Neural cell (in vitro differentiated cells): ENCODE data around the gene GC. TPM values are rescaled to one million over a fixed set of nuclear protein-coding genes. Genes with fewer than 3 reads are reported as not detected.
"Not testable (repeated sequence)": the region's sequence is repeated elsewhere in the genome, so short reads cannot be mapped to it uniquely, and the experiment has no call there.

Source experiments
- H2AFZ ChIP-seq: fragments of 200-600, 300-800 bp; sonication (generic), shearing (Covaris generic); 2 replicates; pipeline ENCODE4 v1.6.0; 2014; ENCODE audit warnings: low read depth, mild to moderate bottlenecking, antibody characterized with exemption, low read length, moderate library complexity
- H3F3A ChIP-seq: fragments of 200-600 bp; shearing (Covaris generic); 2 replicates; pipeline ENCODE4 v1.6.1; 2016; ENCODE audit warnings: mild to moderate bottlenecking, moderate library complexity, mixed read lengths, antibody characterized with exemption, low read length; ENCODE audit not compliant: insufficient read depth, poor library complexity, severe bottlenecking
- H3K27ac ChIP-seq: fragments of 200-600, 300-800 bp; sonication (generic), shearing (Covaris generic); 2 replicates; pipeline ENCODE4 v1.5.1; 2014; ENCODE audit warnings: mild to moderate bottlenecking, low read length, moderate library complexity
- H3K27me3 ChIP-seq: fragments of 300-800, 200-600 bp; sonication (generic), shearing (Covaris generic); 2 replicates; pipeline ENCODE4 v1.6.0; 2014; ENCODE audit warnings: mild to moderate bottlenecking, low read depth, low read length, moderate library complexity; ENCODE audit not compliant: insufficient read depth
- H3K36me3 ChIP-seq: fragments of 300-800, 200-600 bp; sonication (generic), shearing (Covaris generic); 2 replicates; pipeline ENCODE4 v1.5.1; 2014; ENCODE audit warnings: mild to moderate bottlenecking, antibody characterized with exemption, low read length, moderate library complexity; ENCODE audit not compliant: insufficient read depth
- H3K4me2 ChIP-seq: fragments of 300-800, 200-600 bp; sonication (generic), shearing (Covaris generic); 2 replicates; pipeline ENCODE4 v1.6.0; 2014; ENCODE audit warnings: mild to moderate bottlenecking, low read length
- H3K4me3 ChIP-seq: fragments of 300-800, 200-600 bp; sonication (generic), shearing (Covaris generic); 2 replicates; pipeline ENCODE4 v1.5.1; 2014; ENCODE audit warnings: mild to moderate bottlenecking, low read length, moderate library complexity
- H3K79me2 ChIP-seq: fragments of 200-600 bp; shearing (Covaris generic); replicated peaks from 2 replicates; pipeline ENCODE4 v1.6.0; 2014; ENCODE audit warnings: mild to moderate bottlenecking, low read length, moderate library complexity; ENCODE audit not compliant: insufficient read depth
- H3K9ac ChIP-seq: fragments of 300-800, 200-600 bp; sonication (generic), shearing (Covaris generic); 2 replicates; pipeline ENCODE4 v1.6.1; 2016; ENCODE audit warnings: mild to moderate bottlenecking, low read length, mixed read lengths
- H3K9me2 ChIP-seq: fragments of 200-600 bp; shearing (Covaris generic); 2 replicates; pipeline ENCODE4 v1.6.1; 2016; ENCODE audit warnings: mild to moderate bottlenecking, low read length, mixed read lengths; ENCODE audit not compliant: insufficient read depth
- H3K9me3 ChIP-seq: fragments of 200-600, 300-800 bp; sonication (generic), shearing (Covaris generic); 2 replicates; pipeline ENCODE4 v1.6.1; 2016; ENCODE audit warnings: mild to moderate bottlenecking, mixed run types, low read length, moderate library complexity, mixed read lengths
- H4K20me1 ChIP-seq: fragments of 200-600 bp; shearing (Covaris generic); 2 replicates; pipeline ENCODE4 v1.6.1; 2016; ENCODE audit warnings: mild to moderate bottlenecking, mixed run types; ENCODE audit not compliant: insufficient read depth
- CTCF ChIP-seq: fragments of 450-650 bp; IDR thresholded peaks from 2 replicates; pipeline ENCODE4 v1.5.1; 2014; ENCODE audit warnings: antibody characterized with exemption, mild to moderate bottlenecking, moderate library complexity; ENCODE audit not compliant: poor library complexity, severe bottlenecking
- EP300 ChIP-seq: fragments of 450-650 bp; conservative IDR thresholded peaks from 2 replicates; pipeline ENCODE4 v1.6.1; 2014; ENCODE audit warnings: antibody characterized with exemption, mild to moderate bottlenecking, moderate library complexity; ENCODE audit not compliant: poor library complexity, severe bottlenecking
- EZH2 ChIP-seq: fragments of 200-600, 300-800 bp; shearing (Covaris generic), sonication (generic); IDR thresholded peaks from 2 replicates; pipeline ENCODE4 v1.6.1; 2014; ENCODE audit warnings: antibody characterized with exemption, low read length, borderline replicate concordance, mild to moderate bottlenecking; ENCODE audit not compliant: insufficient read depth, poor library complexity, severe bottlenecking
- MXI1 ChIP-seq: fragments of 450-650 bp; conservative IDR thresholded peaks from 2 replicates; pipeline ENCODE4 v1.6.1; 2014; ENCODE audit warnings: antibody characterized with exemption, mild to moderate bottlenecking; ENCODE audit not compliant: poor library complexity, severe bottlenecking
- POLR2AphosphoS5 ChIP-seq: IDR thresholded peaks from 2 replicates; pipeline ENCODE4 v1.6.1; 2012
- RAD21 ChIP-seq: fragments of 450-650 bp; conservative IDR thresholded peaks from 2 replicates; pipeline ENCODE4 v1.6.1; 2014; ENCODE audit warnings: antibody characterized with exemption, mild to moderate bottlenecking, moderate library complexity
- REST ChIP-seq: IDR thresholded peaks from 2 replicates; pipeline ENCODE4 v1.6.1; 2012; ENCODE audit warnings: borderline replicate concordance
- SMC3 ChIP-seq: fragments of 450-650 bp; conservative IDR thresholded peaks from 2 replicates; pipeline ENCODE4 v1.6.1; 2014; ENCODE audit warnings: antibody characterized with exemption, mild to moderate bottlenecking, moderate library complexity; ENCODE audit not compliant: poor library complexity
- TAF1 ChIP-seq: IDR thresholded peaks from 2 replicates; pipeline ENCODE4 v1.6.1; 2012; ENCODE audit warnings: low read depth
- polyA plus RNA-seq: library from polyadenylated mRNA; depleted of rRNA; stranded (reverse); fragments of >200 nt; gene quantifications from 2 replicates; pipeline ENCODE4 v1.2.3, GENCODE V29; 2014

The GC gene
- polyA plus RNA-seq, 1 donor from 2014 or later = not detected

DNA sequence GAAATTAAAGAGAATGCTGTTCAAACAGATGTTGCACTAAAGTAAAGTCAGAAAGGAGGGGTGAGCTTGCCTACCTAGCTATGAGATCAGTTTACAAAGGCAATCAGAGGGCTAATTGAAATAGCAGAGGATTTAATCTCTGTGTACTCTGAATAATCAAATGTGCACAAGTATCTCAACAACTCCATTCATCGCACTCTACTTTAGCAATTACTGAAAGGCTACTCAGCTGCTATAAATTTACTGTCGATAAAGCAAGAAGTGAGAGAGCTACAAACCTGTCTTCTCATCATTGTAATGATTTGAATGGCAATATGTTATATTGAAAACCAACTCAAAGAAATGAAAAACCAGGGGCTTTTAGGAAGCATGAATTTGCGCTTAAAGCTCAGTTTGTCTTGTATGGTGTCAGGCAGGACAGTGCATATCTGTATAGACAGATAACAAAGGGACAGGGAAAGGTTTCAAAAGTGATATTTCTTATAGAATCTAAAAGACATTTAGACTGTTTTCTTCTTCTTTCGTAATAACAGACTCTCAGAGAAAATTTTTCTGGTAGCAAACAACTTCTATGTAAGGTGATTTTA lies 34.8 kb downstream of the GC start:
- H3K27me3 ChIP-seq = no peaks in the 10 kb centered on the region
- no peak overlapping the region for H2AFZ ChIP-seq
- H4K20me1 ChIP-seq = no peaks in the 10 kb centered on the region
- H3K79me2 ChIP-seq = no peaks in the 10 kb centered on the region
- H3K9me3 ChIP-seq = no peaks in the 10 kb centered on the region
- no peak overlapping the region for H3K9ac ChIP-seq
- no peaks in the 10 kb centered on the region for H3K36me3 ChIP-seq
- no peaks in the 10 kb centered on the region for H3K9me2 ChIP-seq
- H3K27ac ChIP-seq = no peak overlapping the region
- TF ChIP-seq RAD21 (no peak), EZH2 (no peak), MXI1 (no peak), EP300 (no peak), CTCF (no peak), POLR2AphosphoS5 (no peak), SMC3 (no peak), TAF1 (no peak), REST (no peak)
- H3K4me2 ChIP-seq = no peak overlapping the region
- no peaks in the 10 kb centered on the region for H3F3A ChIP-seq
- no peak overlapping the region for H3K4me3 ChIP-seq

DNA sequence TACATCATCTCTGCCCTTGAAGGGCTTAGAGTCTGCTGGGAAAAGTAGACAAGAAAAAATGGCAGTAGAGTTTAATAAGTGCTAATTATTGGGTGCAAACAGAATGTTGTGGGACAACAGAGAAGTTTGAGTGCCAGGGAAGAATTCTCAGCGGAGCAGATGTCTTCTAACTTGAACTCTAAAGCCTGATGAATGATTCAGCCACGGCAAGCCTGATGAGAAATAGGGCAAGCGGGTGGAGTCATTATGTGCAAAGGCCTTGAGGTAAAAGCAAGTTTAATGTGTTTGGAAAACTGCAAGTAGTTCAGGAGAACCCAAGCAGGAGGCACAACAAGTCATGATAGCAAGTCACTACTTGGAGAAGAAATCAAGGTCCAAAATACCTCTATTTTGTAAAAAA lies 37.5 kb downstream of the GC start:
- Histone ChIP-seq H3K9ac (no peak overlapping the region), H4K20me1 (no peaks in the 10 kb centered on the region), H3K9me2 (no peaks in the 10 kb centered on the region), H3K9me3 (no peaks in the 10 kb centered on the region), H3F3A (no peaks in the 10 kb centered on the region), H2AFZ (no peak overlapping the region), H3K79me2 (no peaks in the 10 kb centered on the region), H3K27ac (no peak overlapping the region), H3K27me3 (no peaks in the 10 kb centered on the region), H3K4me2 (no peak overlapping the region), H3K4me3 (no peak overlapping the region), H3K36me3 (no peaks in the 10 kb centered on the region)
- TF ChIP-seq CTCF (no peak), EZH2 (no peak), EP300 (no peak), SMC3 (no peak), MXI1 (no peak), REST (no peak), TAF1 (no peak), POLR2AphosphoS5 (no peak)

GRCh38 chr4:71738782-71739181 lies 45.1 kb downstream of the GC start:
- not testable (repeated sequence) for H3F3A ChIP-seq, H3K27me3 ChIP-seq, H3K79me2 ChIP-seq, H4K20me1 ChIP-seq, H3K36me3 ChIP-seq, H3K27ac ChIP-seq, H3K9me2 ChIP-seq, H3K4me3 ChIP-seq, H3K9me3 ChIP-seq, H2AFZ ChIP-seq, H3K4me2 ChIP-seq, H3K9ac ChIP-seq
